ENCODE results near the gene ALOX5AP. TPM values are rescaled to one million over a fixed set of nuclear protein-coding genes. Genes with fewer than 3 reads are reported as not detected.

The ALOX5AP gene
- total and polyA plus RNA-seq, 9 of the 15 experiments (the other 6 are each of a cell fraction or from before 2014, with no cell fraction given) = 0.31 TPM; not detected in 8

- BruUV-seq (replicated peaks) = no TSS peak
- POLR2A ChIA-PET = no interaction called here
- no peak for FAIRE-seq
Observed at GRCh38 chr13:30810261-30810701, 74.9 kb downstream of the ALOX5AP start.

More at GRCh38 chr13:30810261-30810701, 74.9 kb downstream of the ALOX5AP start:
- WGBS (ENCODE audit: insufficient coverage, low coverage, missing lambda C conversion rate) = 0% methylated on average over 7 of the region's 7 CpGs
- TF ChIP-seq PHF8 (IDR thresholded peaks at IDR 0.05; ENCODE audit: borderline replicate concordance, low read length) = no peak
- no peak for TF ChIP-seq MEIS2 (IDR thresholded peaks at IDR 0.05; ENCODE audit: partially characterized antibody)
- TF ChIP-seq NFIX (CRISPR knock-in tag; IDR thresholded peaks at IDR 0.05; ENCODE audit: low read depth) = no peak
- no peak for TF ChIP-seq ZC3H8 (IDR thresholded peaks at IDR 0.05)
- no peak for TF ChIP-seq POLR2AphosphoS5 (IDR thresholded peaks at IDR 0.05; ENCODE audit: control insufficient read depth, insufficient read depth, low read depth, low read length)
- TF ChIP-seq ATF2 (CRISPR knock-in tag; IDR thresholded peaks at IDR 0.05) = no peak
- TF ChIP-seq GTF2F1 (IDR thresholded peaks at IDR 0.05; ENCODE audit: low read depth, low read length) = no peak
- no peak for TF ChIP-seq KLF16 (IDR thresholded peaks at IDR 0.05)
- TF ChIP-seq ZFP36 (IDR thresholded peaks at IDR 0.05; ENCODE audit: low read depth, low read length, partially characterized antibody) = no peak
- TF ChIP-seq NCOA1 (IDR thresholded peaks at IDR 0.05; ENCODE audit: low read depth) = no peak
- no peak for TF ChIP-seq SLC30A9 (CRISPR knock-in tag; IDR thresholded peaks at IDR 0.05)
- no peak for TF ChIP-seq NFYB (IDR thresholded peaks at IDR 0.05; ENCODE audit: extremely low read depth, insufficient read length)
- TF ChIP-seq TEAD1 (CRISPR knock-in tag; IDR thresholded peaks at IDR 0.05) = no peak
- ATAC-seq = no peak
- no peaks in the 10 kb centered on the region for H3K4me1 ChIP-seq (replicated peaks in 1 of 2; ENCODE audit: control insufficient read depth in 2 of 2, insufficient read depth in 2 of 2, low read length in 2 of 2)
- H3K9me1 ChIP-seq (ENCODE audit: control insufficient read depth, insufficient read depth, low read length) = no peaks in the 10 kb centered on the region
- H3K27ac ChIP-seq (ENCODE audit: extremely low read depth, low read depth, low read length) = no peak overlapping the region
- DNase-seq (ENCODE audit: extremely low read depth in 1 of 4, low spot score in 3 of 4) = no peak
- H3K27me3 ChIP-seq (ENCODE audit: control insufficient read depth in 2 of 2, insufficient read depth in 2 of 2, low read length in 2 of 2) = peaks cover 3 to 28% of the 10 kb centered on the region in 2 experiments; a peak in 4 of 5 replicates
- H3K9me3 ChIP-seq (replicated peaks; ENCODE audit: control insufficient read depth, insufficient read depth, low read depth, low read length) = no peaks in the 10 kb centered on the region
- H3K9ac ChIP-seq (ENCODE audit: insufficient read depth in 1 of 2, low read depth in 2 of 2, low read length in 2 of 2) = no peak overlapping the region
- H3K4me2 ChIP-seq (ENCODE audit: insufficient read depth, low read length) = no peak overlapping the region
- no peak overlapping the region for H2AFZ ChIP-seq (ENCODE audit: low read depth, low read length)
- no peaks in the 10 kb centered on the region for H4K20me1 ChIP-seq (replicated peaks; ENCODE audit: control insufficient read depth, insufficient read depth, low read length)
- H3K79me2 ChIP-seq (ENCODE audit: control insufficient read depth, insufficient read depth, low read length) = no peaks in the 10 kb centered on the region
- CTCF ChIA-PET (ENCODE audit: low intra/inter-chr PET ratio) = no interaction called here
- intact Hi-C loops (cut with micrococcal nuclease) (no loop called here), in situ Hi-C loops (cut with MboI) (no loop called here)
- no peaks in the 10 kb centered on the region for H3K36me3 ChIP-seq (ENCODE audit: control insufficient read depth, insufficient read depth, low read length)
- no peak overlapping the region for H3K4me3 ChIP-seq

Measured in K562 (cell line).